HCT116 (cell line): ENCODE measurements around the gene ARMH3.

Experiments
- CEBPB ChIP-seq: IDR thresholded peaks from 2 replicates; pipeline ENCODE4 v1.6.1; 2012; ENCODE audit warnings: low read depth
- ELF1 ChIP-seq: IDR thresholded peaks from 2 replicates; pipeline ENCODE4 v1.6.1; 2012; ENCODE audit warnings: low read depth, borderline replicate concordance
- EZH2 ChIP-seq: fragments of 200-600 bp; sonication (generic); IDR thresholded peaks from 2 replicates; pipeline ENCODE4 v1.6.1; 2017; ENCODE audit warnings: antibody characterized with exemption, mixed run types
- POLR2A ChIP-seq: IDR thresholded peaks from 2 replicates; pipeline ENCODE4 v1.7.0; 2011; ENCODE audit warnings: borderline replicate concordance; ENCODE audit not compliant: insufficient read depth, insufficient read length; ENCODE audit errors: extremely low read depth
- POLR2AphosphoS5 ChIP-seq: IDR thresholded peaks from 2 replicates; pipeline ENCODE4 v1.6.1; 2011; ENCODE audit warnings: mild to moderate bottlenecking, low read depth, low read length, moderate library complexity
- ZFX ChIP-seq: fragments of 450-650 bp; IDR thresholded peaks from 2 replicates; pipeline ENCODE4 v1.6.1; 2017
- ZNF274 ChIP-seq: fragments of 200-500 bp; sonication (Bioruptor generic); IDR thresholded peaks from 2 replicates; pipeline ENCODE4 v1.6.1; 2014; ENCODE audit warnings: mild to moderate bottlenecking, low read depth, low read length, inconsistent platforms
- TF ChIP-seq, protein P1 (sequence below), 3 experiments: fragments of 200-600 bp in 1 of 3; sonication (generic) in 1 of 3; IDR thresholded peaks in 2 of 3; conservative IDR thresholded peaks in 1 of 3; 2 replicates each; pipeline ENCODE4 v1.5.1; 2012 to 2017; ENCODE audit warnings: low read depth in 2 of 3, low read length in 2 of 3, antibody characterized with exemption in 1 of 3, borderline replicate concordance in 1 of 3, control low read depth in 1 of 3, mild to moderate bottlenecking in 1 of 3, mixed read lengths in 1 of 3, mixed run types in 1 of 3, moderate library complexity in 1 of 3; ENCODE audit not compliant: insufficient read depth in 1 of 3
- TF ChIP-seq, protein P2 (sequence below): IDR thresholded peaks from 2 replicates; pipeline ENCODE4 v1.6.1; 2012
- TF ChIP-seq, protein P3 (sequence below): IDR thresholded peaks from 2 replicates; pipeline ENCODE4 v1.6.1; 2012; ENCODE audit warnings: low read depth

DNA sequence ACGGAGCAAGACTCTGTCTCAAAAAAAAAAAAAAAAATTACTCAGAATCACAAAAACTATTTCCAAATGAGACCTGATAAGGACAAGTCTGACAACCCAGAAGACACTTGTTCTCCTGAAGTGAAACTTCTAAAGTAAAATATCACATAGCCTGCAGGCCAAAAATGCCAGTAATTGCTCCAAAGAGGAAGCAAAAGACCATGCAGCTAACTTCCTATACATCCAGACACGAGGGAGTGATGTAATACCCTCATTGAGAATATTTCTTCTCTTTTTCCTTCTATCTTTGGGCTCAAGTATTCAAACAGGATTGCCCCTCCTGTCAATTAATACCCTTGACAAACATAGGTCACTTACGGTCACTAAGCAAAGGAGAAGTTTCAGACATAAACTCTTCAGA, 31.2 kb downstream of the ARMH3 start:
- TF ChIP-seq POLR2A (no peak), ZNF274 (no peak), CEBPB (no peak), ZFX (no peak), POLR2AphosphoS5 (no peak), ELF1 (no peak), EZH2 (no peak)
- TF ChIP-seq, protein P1, sequence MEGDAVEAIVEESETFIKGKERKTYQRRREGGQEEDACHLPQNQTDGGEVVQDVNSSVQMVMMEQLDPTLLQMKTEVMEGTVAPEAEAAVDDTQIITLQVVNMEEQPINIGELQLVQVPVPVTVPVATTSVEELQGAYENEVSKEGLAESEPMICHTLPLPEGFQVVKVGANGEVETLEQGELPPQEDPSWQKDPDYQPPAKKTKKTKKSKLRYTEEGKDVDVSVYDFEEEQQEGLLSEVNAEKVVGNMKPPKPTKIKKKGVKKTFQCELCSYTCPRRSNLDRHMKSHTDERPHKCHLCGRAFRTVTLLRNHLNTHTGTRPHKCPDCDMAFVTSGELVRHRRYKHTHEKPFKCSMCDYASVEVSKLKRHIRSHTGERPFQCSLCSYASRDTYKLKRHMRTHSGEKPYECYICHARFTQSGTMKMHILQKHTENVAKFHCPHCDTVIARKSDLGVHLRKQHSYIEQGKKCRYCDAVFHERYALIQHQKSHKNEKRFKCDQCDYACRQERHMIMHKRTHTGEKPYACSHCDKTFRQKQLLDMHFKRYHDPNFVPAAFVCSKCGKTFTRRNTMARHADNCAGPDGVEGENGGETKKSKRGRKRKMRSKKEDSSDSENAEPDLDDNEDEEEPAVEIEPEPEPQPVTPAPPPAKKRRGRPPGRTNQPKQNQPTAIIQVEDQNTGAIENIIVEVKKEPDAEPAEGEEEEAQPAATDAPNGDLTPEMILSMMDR (IDR thresholded peaks at IDR 0.05 in 2 of 3, conservative IDR thresholded peaks at IDR 0.05 in 1 of 3; ENCODE audit: borderline replicate concordance in 1 of 3, insufficient read depth in 1 of 3, low read depth in 2 of 3, low read length in 2 of 3), result no peak
- TF ChIP-seq, protein P2, sequence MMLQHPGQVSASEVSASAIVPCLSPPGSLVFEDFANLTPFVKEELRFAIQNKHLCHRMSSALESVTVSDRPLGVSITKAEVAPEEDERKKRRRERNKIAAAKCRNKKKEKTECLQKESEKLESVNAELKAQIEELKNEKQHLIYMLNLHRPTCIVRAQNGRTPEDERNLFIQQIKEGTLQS, result no peak
- TF ChIP-seq, protein P3, sequence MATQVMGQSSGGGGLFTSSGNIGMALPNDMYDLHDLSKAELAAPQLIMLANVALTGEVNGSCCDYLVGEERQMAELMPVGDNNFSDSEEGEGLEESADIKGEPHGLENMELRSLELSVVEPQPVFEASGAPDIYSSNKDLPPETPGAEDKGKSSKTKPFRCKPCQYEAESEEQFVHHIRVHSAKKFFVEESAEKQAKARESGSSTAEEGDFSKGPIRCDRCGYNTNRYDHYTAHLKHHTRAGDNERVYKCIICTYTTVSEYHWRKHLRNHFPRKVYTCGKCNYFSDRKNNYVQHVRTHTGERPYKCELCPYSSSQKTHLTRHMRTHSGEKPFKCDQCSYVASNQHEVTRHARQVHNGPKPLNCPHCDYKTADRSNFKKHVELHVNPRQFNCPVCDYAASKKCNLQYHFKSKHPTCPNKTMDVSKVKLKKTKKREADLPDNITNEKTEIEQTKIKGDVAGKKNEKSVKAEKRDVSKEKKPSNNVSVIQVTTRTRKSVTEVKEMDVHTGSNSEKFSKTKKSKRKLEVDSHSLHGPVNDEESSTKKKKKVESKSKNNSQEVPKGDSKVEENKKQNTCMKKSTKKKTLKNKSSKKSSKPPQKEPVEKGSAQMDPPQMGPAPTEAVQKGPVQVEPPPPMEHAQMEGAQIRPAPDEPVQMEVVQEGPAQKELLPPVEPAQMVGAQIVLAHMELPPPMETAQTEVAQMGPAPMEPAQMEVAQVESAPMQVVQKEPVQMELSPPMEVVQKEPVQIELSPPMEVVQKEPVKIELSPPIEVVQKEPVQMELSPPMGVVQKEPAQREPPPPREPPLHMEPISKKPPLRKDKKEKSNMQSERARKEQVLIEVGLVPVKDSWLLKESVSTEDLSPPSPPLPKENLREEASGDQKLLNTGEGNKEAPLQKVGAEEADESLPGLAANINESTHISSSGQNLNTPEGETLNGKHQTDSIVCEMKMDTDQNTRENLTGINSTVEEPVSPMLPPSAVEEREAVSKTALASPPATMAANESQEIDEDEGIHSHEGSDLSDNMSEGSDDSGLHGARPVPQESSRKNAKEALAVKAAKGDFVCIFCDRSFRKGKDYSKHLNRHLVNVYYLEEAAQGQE, result no peak
